ENCODE measurements around the gene FXYD5.
"Not testable (repeated sequence)": the region's sequence is repeated elsewhere in the genome, so short reads cannot be mapped to it uniquely, and the experiment has no call there.

FXYD5 gene

GRCh38 chr19:35140207-35140961 lies 14.2 kb upstream of the FXYD5 start:
- peak in 1 of 3 experiments; percentile 30 for DNase-seq

DNA sequence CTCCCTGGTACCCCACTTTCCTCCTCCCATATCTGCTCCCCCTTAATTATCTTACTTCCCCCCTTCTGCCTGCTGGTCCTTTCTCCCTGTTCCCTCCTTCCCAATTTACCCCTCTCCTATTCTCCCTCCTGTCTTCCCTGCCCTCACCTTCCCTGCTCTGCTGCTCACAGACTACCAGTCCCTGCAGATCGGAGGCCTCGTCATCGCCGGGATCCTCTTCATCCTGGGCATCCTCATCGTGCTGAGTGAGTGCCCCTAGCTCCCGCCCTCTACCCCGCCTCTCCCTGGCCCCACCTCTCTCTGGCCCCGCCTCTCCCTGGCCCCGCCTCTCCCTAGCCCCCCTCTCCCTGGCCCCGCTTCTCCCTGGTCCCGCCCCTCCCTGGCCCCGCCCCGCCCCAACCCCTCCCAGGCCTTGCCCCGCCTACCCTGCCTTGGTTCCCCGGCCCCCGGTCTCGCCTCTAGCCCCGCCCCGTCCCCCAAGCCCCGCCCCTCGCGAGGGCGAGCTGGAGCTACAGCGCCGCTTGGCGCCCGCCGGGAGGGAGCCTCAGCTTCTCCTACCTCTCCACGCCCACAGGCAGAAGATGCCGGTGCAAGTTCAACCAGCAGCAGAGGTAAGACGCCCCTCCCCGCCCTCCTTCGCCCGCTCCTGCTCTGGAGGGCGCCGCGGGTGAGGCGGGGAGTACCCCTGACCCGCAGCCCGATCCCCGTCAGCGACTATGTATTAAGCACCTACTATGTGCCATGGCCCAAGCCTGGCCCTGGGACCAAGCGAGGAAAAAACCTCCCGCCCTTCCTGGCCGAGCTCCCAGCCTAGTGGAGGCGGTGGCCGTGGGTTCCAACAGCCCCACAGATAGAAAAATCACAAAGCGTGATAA lies 13.3 kb upstream of the FXYD5 start:
- peak in 2 of 3 experiments; percentile 78 to 81 for DNase-seq

DNA sequence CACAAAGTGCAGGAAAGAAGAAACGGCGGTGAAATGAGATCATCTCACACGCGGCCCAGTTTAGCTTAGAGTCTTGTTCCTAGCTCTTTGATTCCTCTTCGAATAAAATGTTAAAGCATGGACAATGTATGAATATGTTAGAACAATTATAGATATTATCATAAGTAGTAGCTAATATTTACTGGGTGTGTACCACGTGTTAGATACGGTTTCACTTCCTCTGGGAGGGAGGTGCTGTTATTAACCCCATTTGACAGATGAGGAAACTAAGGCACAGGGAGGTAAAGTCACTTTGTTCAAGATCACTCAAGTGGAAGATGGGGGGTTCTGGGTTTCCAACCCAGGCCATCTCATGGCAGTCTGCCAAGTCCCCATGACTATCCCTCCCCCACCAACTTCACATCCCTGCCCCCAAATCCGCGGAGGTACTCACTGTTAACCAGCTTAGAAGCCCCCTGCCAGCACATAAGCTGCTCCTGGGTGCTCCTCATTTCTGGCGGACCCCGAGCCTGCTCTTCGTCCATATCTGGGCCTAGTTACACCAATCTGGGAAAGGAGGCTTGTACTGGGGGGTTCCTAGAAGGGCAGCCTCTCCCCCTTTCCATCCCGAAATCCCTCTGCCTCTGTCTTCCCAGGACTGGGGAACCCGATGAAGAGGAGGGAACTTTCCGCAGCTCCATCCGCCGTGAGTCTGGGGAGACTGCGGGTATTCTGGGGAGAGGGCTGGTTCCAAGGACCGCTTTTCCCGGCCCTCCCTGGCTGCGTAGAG lies 12.5 kb upstream of the FXYD5 start:
- peak in 2 of 3 experiments; percentile 42 to 43 for DNase-seq

- DNase-seq, result peak in 2 of 3 experiments; percentile 43 to 50
Measured at GRCh38 chr19:35142606-35143230, 11.8 kb upstream of the FXYD5 start.

- peak in 2 of 3 experiments; percentile 8 to 45 for DNase-seq
Measured at GRCh38 chr19:35143231-35143715, 11.3 kb upstream of the FXYD5 start, which contains the start of gene FXYD7. TSS of gene FXYD7 (plus strand) at chr19:35143255. CDS start at chr19:35143334, 79 bp downstream.

DNA sequence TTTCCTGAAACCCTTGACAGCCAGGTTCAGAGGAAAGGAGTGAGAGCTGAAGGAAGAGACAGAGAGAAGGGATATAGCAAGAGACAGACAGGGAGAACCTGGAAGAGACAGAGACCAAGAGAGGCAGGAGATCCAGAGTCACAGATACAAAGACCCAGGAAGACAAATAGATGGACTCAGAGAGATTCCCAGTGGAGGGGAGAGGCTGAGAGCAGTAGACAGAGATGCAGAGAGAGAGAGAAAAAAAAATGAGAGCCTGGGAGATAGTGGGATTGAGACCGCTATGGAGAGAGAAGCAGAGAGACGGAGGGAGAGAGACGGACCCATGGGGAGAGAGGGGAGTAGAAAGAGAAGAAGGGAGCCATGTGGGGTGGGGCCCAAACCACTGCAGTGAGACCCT lies 10.7 kb upstream of the FXYD5 start:
- DNase-seq, result no peak

GRCh38 chr19:35144259-35144599 lies 10.3 kb upstream of the FXYD5 start:
- DNase-seq, result no peak

DNA sequence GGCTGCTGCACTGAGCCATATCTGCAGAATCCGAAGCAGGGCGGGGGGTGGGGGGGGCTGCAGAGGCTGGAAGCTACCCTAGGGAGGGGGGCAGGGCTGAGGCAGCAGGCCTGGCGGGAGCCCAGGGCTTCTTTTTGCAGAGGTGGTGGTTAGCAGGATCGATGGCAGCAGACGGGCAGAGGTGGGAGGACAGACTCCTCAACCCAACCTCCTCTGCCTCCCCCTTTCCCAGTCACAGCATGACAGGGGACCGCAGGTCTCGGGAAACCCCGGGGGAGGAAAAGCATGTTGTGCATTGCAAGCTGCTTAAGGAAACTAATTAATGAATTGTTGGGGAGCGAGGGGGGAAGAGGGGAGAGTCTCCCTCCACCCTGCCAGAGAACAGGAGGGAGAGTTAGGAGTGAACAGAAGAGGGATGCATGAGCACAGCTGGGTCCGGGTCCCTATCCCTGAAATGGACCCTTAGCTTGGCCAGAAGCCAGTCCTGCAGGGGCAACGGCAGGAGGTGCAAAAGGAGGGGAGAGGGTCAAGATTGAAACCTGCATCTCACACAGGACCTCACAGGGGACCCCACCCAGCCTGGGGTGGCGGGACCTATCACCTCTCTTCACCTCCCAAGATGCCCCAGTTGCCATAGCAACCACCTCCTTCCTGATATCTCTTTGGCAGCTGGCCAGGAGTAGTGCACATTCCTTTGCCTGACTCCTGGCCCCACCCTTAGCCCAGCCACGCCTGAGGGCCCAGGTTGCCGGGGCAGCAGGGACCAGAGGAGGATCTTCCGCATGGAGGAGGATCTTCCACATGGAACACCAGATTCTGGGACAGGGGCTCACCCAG lies 9.7 kb upstream of the FXYD5 start:
- DNase-seq, result peak in 2 of 3 experiments; percentile 25 to 57

GRCh38 chr19:35146746-35147459 lies 7.6 kb upstream of the FXYD5 start:
- DNase-seq, result no peak

GRCh38 chr19:35149463-35149862 lies 5.1 kb upstream of the FXYD5 start:
- DNase-seq, result no peak

GRCh38 chr19:35150445-35150844 lies 4.1 kb upstream of the FXYD5 start:
- DNase-seq, result no peak

DNA sequence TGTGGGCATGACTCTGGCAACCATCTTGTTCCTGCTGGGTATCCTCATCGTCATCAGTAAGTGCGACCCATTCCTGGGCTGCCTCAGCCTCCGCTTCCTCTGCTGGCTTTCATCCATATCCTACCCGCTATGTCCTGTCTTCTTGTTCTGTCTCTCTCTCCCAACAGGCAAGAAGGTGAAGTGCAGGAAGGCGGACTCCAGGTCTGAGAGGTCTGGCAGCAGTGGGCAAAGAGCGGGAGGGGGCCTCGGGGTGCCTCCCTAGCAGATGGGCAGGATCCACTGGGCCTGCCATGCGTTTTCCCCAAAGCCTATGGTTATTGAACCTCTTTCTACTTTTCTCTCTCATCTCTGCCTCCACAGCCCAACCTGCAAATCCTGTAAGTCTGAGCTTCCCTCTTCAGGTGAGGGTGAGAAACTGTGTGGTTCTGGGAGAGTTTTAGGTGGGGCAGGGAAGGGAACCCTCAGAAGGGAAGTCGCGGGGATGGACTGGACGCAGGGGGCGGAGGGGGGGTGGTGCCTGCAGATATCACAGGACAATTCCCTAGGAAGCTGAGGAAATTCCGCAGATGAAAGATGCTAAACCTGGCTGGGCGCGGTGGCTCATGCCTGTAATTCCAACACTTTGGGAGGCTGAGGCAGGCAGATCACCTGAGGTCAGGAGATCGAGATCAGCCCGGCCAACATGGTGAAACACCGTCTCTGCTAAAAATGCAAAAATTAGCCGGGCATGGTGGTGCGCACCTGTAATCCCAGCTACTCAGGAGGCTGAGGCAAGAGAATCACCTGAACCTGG lies 3.1 kb upstream of the FXYD5 start:
- peak in 1 of 3 experiments; percentile 1 for DNase-seq

GRCh38 chr19:35153129-35153522 lies 1.4 kb upstream of the FXYD5 start:
- not testable (repeated sequence) for DNase-seq

DNA sequence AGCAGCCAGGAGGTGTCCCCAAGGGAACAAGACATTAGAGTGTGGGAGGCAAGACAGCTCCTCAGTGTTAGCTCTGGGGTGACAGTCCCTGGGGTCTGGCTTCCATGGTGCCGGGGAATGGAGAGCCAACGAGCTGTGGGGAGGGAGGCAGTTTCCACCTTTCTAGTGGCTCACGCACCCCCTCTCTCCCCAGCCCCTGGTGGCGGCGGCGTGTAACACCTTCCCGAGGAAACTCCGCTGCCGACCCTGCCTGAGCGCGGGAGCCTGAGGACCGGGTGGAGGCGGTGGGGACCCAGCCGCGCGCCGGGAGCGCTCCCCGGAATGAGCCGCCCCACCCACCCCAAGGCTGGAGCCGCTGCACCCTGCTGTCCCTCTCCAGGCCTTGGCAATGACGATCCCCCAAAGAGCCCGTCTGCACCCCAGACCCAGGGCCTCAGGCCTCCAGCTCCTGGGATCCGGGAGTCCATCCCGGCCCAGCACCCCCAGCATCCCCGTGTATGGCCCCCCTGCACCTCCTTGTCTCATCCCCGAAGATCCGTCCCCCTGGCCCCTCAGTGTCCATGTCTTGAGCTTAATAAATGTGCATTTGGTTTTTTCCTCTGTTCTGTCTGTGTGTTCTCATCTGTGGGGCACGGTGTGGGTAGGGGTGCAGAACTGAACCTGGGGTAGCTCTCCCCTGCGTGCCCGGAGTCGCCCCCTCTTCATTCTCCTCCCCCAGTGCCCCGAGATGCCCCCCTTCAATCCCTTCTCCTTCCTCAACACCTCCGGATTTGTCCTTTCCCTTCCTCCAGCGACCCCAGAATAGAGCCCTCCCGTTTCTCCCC lies 622 bp upstream of the FXYD5 start:
- peak in 2 of 3 experiments; percentile 19 to 30 for DNase-seq

GRCh38 chr19:35155441-35155840 lies 906 bp downstream of the FXYD5 start:
- no peak for DNase-seq

DNA sequence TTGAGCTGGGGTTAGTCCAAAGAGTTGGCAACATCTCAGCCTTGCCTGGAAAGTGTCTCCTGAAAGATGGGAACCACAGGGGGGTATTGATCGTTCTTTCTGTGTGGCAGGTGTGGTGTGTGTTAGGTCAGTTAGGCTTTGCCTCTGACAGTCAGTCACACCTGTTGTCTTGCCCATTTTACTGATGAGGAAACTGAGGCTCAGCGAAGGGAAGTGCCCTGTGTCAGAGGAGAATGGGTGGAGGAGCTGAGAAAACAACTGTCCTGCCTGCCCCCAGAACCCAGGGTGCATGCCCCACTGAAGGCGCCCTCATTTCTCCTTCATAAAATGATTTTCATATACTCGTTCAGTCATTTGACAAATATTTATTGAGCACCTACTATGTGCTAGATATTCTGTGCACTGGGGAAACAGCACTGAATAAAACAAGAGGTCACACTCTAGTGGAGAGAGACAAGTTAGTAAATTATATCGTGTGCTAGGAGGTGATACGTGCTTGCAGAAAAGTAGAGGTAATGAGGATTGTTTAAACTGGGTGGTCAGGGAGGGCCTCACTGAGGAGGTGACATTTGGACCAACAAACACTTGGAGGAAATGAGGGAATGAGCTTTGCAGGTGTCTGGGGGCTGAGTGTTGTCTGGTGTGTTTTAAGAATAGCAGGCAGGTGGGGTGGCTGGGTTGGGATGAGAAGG lies 1.6 kb downstream of the FXYD5 start:
- no peak for DNase-seq

DNA sequence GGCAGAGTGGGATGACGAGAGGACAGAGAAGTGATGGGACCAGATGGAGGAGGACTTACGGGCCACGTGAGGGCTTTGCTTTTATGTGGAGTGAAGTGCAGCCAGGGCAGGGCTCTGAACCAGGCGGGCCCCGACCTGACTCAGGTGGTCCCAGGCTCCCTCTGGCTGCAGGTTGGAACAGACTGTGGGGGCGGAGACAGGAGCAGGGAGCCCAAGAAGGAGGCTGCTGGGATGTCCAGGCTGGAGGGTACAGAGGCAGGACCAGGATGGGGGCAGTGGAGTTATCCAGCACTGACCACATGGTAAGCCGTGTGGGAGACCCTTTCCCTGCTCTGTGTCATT lies 2.1 kb downstream of the FXYD5 start:
- no peak for DNase-seq

DNA sequence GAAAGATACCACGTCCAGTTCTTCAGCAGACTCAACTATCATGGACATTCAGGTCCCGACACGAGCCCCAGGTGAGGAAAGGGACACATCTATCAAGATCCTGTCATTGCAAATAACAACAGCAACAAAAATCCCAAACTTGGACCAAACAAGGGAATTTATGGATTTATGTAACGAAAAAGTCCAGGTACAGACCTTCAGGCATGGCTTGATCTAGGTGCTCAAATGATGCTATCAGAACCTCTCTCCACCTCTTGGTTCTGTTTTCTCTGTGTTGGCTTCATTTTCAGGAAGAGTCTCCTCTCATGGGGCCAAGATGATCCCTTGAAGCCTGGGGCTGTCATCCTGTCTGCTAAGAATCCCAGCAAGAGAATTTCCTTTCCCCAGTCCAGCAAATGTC lies 2.9 kb downstream of the FXYD5 start:
- DNase-seq, result no peak

DNA sequence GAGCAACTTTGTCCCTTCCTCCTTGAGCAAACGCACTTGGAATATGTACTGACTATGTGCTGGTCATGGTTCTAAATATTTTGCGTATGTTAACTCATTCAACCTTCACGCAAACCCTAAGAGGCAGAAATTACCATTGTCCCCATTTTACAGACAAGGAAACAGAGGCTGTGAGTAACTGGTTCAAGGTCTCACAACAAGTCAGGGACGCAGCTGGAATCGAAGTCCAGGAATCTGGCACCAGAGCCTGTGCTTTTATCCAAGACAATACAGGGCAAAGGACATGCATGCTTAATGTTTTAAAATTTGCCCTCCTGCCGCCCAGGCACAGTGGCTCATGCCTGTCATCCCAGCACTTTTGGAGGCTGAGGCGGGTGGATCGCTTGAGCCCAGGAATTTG lies 5.1 kb downstream of the FXYD5 start:
- no peak for DNase-seq

Data from NCI-H1417 (cell line).